Uterus (tissue), 2 donors: ENCODE results near the gene LRP1B.

ENCODE experiments used
- CTCF ChIP-seq, 4 experiments: fragments of 200-600 bp in 2 of 4; fragments of 450-650 bp in 2 of 4; sonication (generic) in 2 of 4; IDR thresholded peaks; one replicate each; pipeline ENCODE4 v1.5.1; 2016 to 2019; ENCODE audit warnings: antibody characterized with exemption in 4 of 4, mild to moderate bottlenecking in 2 of 4, moderate library complexity in 1 of 4
- POLR2A ChIP-seq, 2 donors: fragments of 450-650 bp; IDR thresholded peaks; one replicate each; pipeline ENCODE4 v1.6.1; 2016; ENCODE audit warnings: antibody characterized with exemption in 2 of 2, mild to moderate bottlenecking in 1 of 2, moderate library complexity in 1 of 2

- TF ChIP-seq CTCF (IDR thresholded peaks at IDR 0.05) (no peak), POLR2A (IDR thresholded peaks at IDR 0.05) (no peak)
These were observed 11.5 kb downstream of the LRP1B start for GRCh38 chr2:142119347-142119746.
